GM12892 (cell line): ENCODE data around the gene TCEAL9.

Experiments used
- POLR2A ChIP-seq: IDR thresholded peaks from 2 replicates; pipeline ENCODE4 v1.6.1; 2011; ENCODE audit warnings: low read depth, low read length, control low read depth
- POLR2AphosphoS5 ChIP-seq: IDR thresholded peaks from 2 replicates; pipeline ENCODE4 v1.6.1; 2011; ENCODE audit warnings: low read depth, low read length, control low read depth
- TAF1 ChIP-seq: IDR thresholded peaks from 2 replicates; pipeline ENCODE4 v1.6.1; 2011; ENCODE audit warnings: low read depth, mild to moderate bottlenecking, control low read depth, low read length, borderline replicate concordance

DNA sequence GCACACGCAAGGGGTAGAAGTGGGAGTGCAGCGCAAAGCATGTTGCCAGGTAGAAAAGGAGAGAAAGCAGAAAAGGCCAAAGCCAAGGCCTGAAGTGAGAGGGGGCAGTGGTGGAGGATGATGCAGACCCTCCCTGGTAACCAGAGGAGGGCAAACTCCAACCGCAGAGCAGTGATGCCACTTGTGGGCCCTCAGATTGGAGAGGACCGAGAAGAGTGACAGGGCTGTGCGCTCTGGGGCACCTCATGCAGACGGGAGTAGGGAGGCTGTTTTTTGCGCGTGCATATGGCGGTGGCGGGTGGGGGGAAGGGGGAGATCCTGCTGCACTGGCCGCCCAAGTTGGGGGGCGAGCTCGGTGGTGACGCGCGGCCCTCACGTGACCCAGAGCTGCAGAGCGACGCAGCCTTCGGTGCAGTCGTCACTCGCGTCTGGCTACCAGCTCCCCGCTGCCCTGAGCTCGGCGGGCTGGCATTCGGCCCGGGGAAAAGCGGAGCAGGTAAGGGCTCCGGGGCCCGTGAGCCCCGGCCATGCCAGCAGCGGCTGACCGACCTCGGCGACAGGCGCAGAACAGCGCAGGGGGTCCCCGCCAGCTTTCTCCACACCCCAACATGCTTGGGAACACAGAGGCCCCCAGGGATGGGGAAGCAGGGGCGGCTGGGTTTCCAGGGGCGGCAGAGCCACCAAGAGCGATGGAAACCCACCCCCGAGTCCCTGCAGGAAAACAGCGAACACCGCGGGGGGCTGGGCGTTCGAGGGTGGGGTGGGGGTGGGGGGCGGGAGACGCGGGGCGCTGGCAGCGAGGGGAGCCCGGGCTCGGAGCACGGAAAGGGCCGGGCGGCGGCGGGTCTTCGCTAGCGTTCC, 20.0 kb downstream of the TCEAL9 start, which contains the start of gene BEX3:
- TF ChIP-seq TAF1 (no peak), POLR2A (no peak), POLR2AphosphoS5 (no peak)
